AG09319 (cell line): ENCODE results near the gene TRPC1.
"Not testable (repeated sequence)": the region's sequence is repeated elsewhere in the genome, so short reads cannot be mapped to it uniquely, and the experiment has no call there.

Experiments
- DNase-seq: peaks from one replicate; pipeline ENCODE4 v3.0.0-alpha.2; 2010; ENCODE audit warnings: low read depth; ENCODE audit errors: extremely low read depth
- CTCF ChIP-seq: IDR thresholded peaks from 2 replicates; pipeline ENCODE4 v1.5.1; 2011; ENCODE audit warnings: low read depth, mild to moderate bottlenecking, inconsistent platforms, low read length, moderate library complexity

The TRPC1 gene

GRCh38 chr3:142725357-142725739, 1.5 kb downstream of the TRPC1 start:
- no peak for DNase-seq
- no peak for TF ChIP-seq CTCF

- DNase-seq: no peak
- TF ChIP-seq CTCF: no peak
Observed at GRCh38 chr3:142726017-142726416, 2.2 kb downstream of the TRPC1 start.

DNA sequence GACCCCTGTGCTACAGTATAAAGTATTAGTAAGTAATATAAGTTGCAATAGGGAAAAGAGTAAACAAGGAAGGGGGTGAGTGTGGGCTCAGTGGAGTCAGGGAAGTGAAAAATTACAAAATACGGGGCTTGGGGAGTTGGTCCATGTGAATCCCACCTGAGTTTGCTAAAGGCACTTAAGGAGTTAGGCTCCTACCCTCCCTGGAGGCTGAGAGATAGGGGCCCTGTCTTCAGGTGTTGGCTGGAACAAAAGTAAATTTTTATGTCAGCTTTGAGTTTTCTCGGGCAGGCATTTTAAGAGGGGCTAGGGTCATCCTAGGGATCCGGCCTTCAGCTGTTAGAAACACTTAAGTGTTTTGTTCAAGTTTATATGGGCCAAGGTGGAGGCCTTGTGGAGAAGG, 8.2 kb downstream of the TRPC1 start:
- no peak for TF ChIP-seq CTCF
- no peak for DNase-seq

DNA sequence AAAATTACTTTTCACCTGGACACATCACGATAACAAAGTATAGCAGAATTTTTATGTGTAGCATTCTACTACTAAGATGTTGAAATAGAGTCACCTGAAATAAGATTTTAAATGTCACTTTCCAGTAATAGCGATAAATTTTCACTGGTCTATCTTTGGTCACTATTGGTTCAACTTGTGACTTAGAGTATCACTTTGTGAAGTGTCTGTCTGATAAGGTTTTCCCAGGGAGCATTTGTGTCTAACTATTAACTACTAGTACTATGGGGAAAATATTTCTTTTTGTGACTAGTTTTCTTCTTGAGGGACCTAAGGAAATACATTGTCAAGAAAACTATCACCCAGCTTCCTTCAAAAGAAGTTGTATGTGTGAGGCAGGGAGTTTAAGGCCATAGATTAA, 11.0 kb downstream of the TRPC1 start:
- DNase-seq: no peak
- TF ChIP-seq CTCF: no peak

DNA sequence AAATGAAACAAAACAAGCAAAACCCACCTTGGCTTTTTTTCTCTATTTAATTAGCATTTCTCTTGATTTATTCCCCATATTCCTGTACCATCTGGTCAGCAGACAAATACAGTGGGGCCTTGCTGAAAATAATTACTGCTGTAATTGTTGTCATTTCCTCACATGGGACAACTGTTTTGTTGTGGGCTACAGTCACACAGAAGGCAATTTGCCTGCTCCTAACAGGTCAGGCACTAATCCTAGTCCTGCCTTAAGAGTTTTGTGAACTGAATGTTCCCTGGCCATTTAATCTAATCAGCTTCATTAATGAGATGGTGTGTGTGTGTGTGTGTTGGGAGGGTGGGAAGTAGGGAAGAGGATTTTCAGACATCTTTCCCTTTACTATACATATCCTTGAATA, 11.6 kb downstream of the TRPC1 start:
- TF ChIP-seq CTCF: no peak

GRCh38 chr3:142738396-142738795, 14.6 kb downstream of the TRPC1 start:
- TF ChIP-seq CTCF: no peak
- DNase-seq: no peak

More for the DNA sequence above, 11.6 kb downstream of the TRPC1 start:
- DNase-seq: no peak

- TF ChIP-seq CTCF: no peak
Observed at GRCh38 chr3:142746646-142747045, 22.8 kb downstream of the TRPC1 start.

GRCh38 chr3:142750531-142750930, 26.7 kb downstream of the TRPC1 start:
- not testable (repeated sequence) for DNase-seq

More at GRCh38 chr3:142746646-142747045, 22.8 kb downstream of the TRPC1 start:
- no peak for DNase-seq

DNA sequence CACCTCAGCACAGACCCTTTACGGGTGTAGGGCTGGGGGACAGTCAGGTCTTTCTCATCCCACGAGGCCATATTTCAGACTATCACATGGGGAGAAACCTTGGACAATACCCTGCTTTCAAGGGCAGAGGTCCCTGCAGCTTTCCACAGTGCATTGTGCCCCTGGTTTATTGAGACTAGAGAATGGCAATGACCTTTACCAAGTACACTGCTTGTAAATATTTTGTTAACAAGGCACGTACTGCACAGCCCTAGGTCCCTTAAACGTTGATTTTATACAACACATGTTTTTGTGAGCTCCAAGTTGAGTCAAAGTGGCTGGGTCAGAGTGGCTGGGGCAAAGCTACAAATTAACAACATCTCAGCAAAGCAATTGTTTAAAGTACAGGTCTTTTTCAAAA, 28.8 kb downstream of the TRPC1 start:
- DNase-seq: not testable (repeated sequence)
